ENCODE data around the gene SLC38A9.

The SLC38A9 gene

DNA sequence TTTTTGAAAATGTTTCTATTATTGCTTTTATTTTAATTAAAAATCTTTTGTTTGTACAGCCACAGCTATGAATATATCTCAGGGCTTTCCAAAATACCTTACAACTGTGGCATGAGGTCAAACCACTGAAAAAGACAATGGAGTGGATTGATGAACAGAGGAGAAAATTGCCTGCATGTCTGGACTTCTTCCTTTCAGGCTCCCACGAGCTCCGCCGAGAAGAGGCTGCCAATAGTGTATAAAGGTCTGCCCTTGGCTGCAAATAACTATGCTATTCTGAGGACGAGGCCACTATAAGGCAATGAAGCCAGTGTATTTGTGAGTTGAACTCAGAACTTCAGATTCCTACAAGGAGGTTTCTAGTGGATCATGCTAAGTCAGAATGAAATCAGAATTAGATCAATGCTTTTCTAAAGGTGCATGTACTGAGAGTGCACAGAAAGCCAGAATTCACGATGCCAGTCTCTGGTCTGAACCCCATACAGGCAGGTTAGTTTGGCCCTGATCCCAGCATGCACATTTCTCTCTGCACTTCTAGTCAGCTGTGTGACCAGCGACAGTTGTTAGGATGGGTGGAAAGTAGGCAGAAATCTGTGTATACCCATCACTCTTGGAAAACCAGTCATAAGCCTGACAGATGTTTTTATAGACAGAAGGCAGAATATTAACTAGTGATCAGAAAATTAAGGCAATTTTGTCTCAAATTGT lies 134.6 kb downstream of the SLC38A9 start:
- no peaks in the 10 kb centered on the region for H3K36me3 ChIP-seq (ENCODE audit: control insufficient read depth in 5 of 5, insufficient read depth in 5 of 5, low read length in 5 of 5)
- H3K4me1 ChIP-seq (ENCODE audit: control insufficient read depth in 5 of 5, insufficient read depth in 5 of 5, low read length in 5 of 5), result peaks cover 4 to 39% (median 23%) of the 10 kb centered on the region in 5 donors
- no peaks in the 10 kb centered on the region for H3K27me3 ChIP-seq (ENCODE audit: control insufficient read depth in 5 of 5, insufficient read depth in 4 of 5, low read length in 5 of 5)
- H3K4me3 ChIP-seq (ENCODE audit: low read depth in 1 of 5, low read length in 5 of 5), result peak overlapping the region in 1 of 5 donors; percentile 9
- no peaks in the 10 kb centered on the region for H3K9me3 ChIP-seq (ENCODE audit: control insufficient read depth in 5 of 5, low read length in 5 of 5)
- no peak overlapping the region for H3K9ac ChIP-seq (ENCODE audit: low read length in 5 of 5)
- peak overlapping the region; percentile 56 for H3K27ac ChIP-seq (ENCODE audit: low read depth, low read length)

DNA sequence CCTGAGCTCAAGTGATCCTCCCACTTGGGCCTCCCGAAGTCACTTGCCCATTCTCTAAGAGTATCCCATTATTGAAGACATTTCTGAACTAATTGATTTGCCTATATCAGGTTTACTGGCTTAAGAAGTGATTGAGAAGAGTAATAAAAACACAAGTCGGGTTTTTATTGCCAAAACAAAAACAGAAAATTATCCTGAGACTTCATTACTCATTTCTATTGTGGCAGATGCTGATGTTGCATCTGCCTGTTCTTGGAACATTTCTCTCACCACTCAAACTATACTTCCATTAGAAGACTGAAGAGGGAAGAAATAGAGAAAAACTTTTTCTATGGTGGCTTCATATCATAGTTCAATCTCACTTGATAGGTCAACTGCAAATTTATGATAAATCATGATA lies 135.5 kb downstream of the SLC38A9 start:
- Histone ChIP-seq H3K36me3 (ENCODE audit: control insufficient read depth in 5 of 5, insufficient read depth in 5 of 5, low read length in 5 of 5) (no peaks in the 10 kb centered on the region), H3K27me3 (ENCODE audit: control insufficient read depth in 5 of 5, insufficient read depth in 4 of 5, low read length in 5 of 5) (no peaks in the 10 kb centered on the region), H3K9me3 (ENCODE audit: control insufficient read depth in 5 of 5, low read length in 5 of 5) (no peaks in the 10 kb centered on the region), H3K4me1 (ENCODE audit: control insufficient read depth in 5 of 5, insufficient read depth in 5 of 5, low read length in 5 of 5) (peaks cover 4 to 31% (median 23%) of the 10 kb centered on the region in 5 donors), H3K4me3 (ENCODE audit: low read depth in 1 of 5, low read length in 5 of 5) (no peak overlapping the region), H3K9ac (ENCODE audit: low read length in 5 of 5) (no peak overlapping the region), H3K27ac (ENCODE audit: low read depth, low read length) (peak overlapping the region; percentile 56)

Data from subcutaneous abdominal adipose tissue (tissue), 5 donors.